HG02623 (cell line): ENCODE results near the gene SIL1.

Source experiments
- ATAC-seq: cut with Tn5 transposase; IDR thresholded peaks from one replicate; pipeline ENCODE4 v1.9.1; 2021; ENCODE audit warnings: moderate library complexity; ENCODE audit not compliant: unreplicated experiment

SIL1 gene

DNA sequence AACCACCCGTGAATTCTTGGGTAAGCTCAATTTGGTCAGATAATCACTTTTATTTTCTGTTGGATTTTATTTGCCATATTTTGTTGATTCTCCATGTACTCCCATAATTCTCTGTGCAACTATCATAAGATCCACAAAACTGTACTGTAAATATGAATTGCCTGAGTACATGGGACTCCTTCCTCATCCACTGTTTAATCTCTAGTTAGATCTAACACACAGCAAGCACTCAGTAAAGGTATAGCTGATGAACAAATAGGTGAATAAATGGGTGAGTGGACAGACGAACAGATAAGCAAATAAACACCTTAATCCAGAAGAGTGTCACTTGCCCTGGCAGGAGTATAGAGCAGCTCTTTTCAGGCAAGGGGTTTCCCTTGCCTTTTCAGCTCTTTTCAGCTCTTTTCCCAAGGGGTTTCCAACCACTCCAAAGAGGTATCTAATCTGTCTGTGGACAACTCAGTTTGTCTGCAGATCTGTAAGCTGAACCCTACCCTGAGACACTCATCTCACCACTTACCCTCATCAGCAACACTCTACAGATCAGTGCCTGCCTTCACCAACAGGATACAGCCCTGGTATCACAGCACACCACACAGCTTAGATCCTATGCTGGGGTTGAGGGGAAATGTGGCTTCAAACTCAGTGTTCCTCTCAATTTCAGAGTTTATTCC lies 51.2 kb downstream of the SIL1 start:
- no peak for ATAC-seq

DNA sequence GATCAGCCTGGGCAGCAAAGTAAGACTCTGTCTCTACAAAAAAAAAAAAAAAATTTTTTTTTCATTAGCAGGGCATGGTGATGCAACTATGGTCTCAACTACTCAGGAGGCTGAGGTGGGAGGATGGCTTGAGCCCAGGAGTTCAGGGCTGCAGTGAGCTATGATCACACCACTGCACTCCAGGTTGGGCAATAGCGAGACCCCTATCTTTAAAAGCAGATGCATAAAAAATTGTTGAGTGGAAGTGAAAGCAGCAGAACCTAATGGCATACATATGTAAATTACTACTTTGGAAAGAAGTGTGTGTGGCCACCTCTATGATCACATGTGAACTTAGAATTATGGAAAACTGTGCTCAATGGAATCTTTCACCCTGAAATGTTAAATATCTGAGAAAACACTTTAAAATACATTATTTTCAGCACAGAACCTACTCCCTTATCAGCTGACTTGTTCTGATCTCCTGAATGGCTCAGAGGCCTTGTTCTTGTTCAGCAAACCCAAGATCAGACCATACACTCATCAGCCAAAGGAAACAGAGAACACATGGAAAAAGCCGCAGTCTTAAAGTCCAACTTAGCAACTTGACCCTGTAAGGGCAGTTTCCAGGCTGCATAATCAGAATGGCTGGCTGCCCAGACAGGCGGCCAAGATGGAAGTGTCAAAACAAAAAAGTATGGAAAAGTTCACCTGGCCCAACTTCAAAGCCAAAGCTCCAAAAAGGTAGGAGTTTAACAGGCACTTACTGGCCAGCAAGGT lies 56.5 kb downstream of the SIL1 start:
- no peak for ATAC-seq

DNA sequence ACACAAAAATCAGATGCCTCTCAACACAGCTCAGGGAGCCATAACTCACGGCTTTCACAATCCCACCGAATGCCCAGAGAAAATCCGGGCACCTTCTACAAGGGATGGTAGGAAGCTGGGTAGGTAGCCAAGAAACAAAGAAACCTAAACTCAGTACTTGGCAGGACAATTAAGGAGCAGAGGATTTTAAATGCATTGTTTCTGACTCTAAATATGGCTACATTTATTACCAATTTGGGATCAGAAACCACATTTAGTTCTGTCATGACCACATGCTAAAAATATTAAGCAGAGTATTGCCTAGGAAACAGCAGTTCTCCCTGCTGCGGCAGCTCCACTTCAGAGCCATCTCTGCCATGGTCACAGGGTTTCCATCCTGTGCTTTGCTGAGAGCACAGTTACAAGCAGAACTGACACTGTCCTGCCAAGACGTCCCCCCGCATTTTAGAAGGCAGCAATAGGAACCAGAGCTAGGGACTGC lies 57.5 kb downstream of the SIL1 start:
- ATAC-seq, result no peak

DNA sequence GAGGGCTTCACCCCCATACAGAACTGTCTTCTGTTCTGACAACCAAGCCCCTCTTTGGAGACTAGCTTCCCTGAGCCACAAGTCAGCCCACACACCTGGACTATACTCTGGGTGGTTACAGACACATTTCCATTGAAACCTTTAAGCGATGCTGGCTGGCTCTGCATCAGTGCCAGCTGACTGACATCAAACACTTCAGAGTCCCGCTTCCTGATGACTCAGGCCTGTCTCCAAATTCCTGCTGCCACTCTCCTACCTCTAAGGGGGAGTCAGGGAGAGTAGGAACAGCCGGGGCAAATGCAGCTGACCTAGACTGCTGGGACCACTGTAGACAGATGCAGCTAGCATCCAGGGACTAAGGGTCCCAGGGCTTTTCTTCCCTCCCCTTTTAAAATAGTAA lies 59.4 kb downstream of the SIL1 start:
- no peak for ATAC-seq

DNA sequence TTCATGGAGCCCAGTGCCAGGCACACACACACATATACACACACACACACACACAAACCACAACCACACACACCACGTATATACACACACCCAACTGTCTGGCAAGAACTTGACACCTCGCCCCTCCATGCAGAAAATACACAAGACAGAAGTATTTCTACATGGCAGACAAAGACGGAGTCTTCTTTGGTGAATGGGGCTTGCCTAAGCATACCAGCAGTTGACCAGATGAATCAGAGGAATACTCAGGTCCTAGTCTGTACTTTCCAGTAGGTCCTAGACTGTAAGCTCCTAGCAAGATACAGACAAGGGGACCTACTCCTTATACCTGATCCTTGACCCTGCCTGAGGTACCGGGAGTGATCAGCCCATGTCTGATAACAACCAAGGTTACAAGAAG lies 60.1 kb downstream of the SIL1 start:
- no peak for ATAC-seq

DNA sequence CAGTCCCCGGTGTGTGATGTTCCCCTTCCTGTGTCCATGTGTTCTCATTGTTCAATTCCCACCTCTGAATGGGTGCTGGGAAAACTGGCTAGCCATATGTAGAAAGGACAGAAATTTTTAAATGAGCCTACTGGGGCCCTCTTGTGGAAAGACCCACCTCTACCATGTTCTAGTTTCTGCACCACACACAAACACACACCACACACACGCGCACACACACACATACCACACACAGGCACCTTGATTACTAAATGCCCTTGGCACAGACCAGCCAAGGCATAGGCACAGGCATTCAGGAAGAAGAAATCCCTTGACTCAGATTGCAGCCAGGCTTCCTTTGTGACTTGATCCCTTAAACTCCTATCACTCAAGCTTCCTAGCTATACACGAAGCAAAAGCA lies 60.5 kb downstream of the SIL1 start:
- ATAC-seq, result no peak

DNA sequence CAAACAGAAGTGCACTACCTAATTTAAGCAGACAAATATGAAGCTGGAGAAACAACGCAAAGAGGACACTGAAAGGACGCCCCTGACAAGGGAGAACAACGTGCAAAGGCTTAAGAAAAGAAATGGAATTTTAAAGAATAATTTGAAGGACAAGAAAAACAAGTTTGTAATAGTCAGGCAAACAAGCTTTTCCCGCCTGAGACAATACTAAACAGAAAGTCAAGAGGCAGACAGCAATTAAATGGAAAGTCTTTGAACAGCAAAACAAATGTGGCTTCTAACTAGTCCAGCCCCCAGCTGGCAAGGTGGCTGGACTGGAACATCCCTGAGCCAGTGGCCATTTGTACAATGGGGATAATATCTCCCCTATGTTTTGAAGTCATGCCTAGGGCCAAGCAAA lies 63.3 kb downstream of the SIL1 start:
- no peak for ATAC-seq

DNA sequence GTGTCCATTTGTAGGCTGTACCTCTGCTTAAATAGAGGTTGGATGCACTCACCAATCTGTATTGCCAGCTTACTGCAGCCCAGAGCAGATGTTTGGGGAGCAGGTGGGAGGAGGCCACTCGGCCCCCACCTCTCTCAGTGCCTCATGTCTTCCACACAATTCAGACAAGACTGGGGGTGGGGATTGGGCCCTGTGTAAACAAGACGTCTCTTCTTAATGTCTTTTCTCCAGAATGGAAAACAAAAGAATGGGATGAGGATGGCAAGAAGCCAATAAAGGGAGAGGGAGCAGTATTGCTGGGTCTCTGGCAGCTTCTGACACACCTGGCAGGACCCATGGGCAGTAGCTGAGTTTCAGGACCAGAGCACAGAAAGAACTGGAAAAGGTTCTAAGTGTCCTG lies 64.9 kb downstream of the SIL1 start:
- no peak for ATAC-seq

DNA sequence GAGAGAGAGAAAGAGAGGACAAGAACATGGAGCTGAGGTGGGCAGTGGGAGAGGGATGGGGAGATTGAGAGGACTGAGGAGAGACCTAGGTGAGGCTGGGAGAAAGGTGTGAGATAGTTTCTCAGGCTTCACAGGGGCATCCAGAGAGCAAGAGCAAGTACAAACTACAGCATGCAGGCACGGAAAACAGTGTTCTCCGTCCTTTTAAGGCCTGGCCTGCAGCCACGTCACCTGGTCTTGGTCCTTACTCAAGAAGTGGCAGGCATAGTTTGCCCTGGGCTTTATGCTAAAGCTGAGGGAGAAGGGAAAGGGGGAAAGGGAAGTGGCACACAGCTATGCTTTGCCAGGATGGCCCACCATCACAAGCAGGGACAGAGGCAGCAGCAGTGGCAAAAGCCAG lies 65.7 kb downstream of the SIL1 start:
- no peak for ATAC-seq

DNA sequence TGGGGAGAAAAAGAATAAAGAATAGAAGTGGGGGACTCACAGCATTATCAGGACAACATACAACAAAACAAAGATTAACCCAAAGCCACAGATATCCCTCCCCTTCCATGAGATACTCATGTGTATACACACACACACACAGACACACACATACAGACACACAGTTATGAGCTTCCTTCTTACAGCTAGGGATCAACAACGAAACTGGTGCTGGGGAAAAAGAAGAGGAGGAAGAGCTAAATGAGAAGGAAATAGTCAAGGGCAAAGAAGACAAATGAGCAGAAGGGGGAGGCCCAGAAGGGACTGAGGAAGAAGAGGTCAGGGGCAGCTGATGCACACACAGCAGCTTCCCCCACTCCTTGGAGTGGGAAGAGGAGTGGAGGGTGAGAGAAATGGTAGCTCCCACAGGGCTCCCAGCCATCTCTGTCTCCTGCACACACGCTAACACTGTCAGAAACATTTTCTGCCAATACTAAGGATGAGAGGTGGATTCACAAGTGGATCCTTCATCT lies 66.2 kb downstream of the SIL1 start:
- no peak for ATAC-seq

DNA sequence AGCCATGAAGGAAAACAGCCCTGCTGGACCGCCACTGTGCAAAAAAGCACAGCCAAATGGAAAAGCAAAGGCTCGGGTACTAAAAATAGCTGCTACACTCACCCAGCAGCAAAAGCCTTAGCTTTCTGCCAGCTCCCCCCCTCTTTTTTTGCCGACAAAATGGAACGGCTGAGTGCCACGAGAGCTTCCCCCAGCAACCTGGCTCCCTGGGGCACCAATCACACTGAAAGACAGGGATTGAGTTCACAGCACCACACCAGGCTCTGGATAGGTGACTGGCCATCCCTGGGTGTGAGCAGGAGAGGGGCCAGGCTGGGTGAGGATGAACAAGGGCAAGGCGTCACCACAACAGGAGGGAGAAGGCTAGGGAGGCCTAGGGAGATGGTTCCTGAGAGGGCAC lies 66.7 kb downstream of the SIL1 start:
- no peak for ATAC-seq

DNA sequence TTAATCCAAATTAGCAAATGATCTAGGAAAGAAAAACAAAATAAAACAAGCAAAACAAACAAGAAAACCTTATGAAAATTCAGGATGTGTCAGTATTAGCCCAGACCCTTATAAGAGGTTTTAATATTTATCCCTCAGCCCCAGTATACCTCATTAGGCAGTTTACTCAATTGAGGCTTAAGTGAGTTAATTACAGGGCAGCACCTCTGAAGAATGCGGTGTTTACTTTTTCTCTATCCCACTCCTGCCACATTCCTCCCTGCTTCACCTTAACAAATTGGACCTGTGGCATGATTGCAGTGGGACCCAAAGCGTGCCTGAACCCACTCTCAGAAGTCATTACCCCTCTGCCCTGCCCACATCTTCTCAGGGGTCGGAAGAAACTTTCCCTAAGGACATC lies 67.1 kb downstream of the SIL1 start:
- no peak for ATAC-seq

DNA sequence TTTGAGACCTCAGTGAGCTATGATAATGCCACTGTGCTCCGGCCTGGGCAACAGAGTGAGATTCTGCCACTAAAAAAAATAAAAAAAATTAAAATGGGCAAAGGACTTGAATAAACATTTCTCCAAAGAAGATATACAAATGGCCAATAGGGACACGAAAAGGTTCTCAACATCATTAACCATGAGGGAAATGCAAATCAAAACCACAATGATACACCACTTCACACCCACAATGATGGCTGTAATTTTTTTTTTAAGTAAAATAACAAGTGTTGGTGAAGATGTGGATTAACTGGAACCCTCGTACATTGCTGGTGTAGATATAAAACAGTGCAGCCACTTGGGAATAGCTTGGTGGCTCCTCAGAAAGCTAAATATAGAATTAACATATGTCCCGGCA lies 68.0 kb downstream of the SIL1 start:
- ATAC-seq, result no peak

DNA sequence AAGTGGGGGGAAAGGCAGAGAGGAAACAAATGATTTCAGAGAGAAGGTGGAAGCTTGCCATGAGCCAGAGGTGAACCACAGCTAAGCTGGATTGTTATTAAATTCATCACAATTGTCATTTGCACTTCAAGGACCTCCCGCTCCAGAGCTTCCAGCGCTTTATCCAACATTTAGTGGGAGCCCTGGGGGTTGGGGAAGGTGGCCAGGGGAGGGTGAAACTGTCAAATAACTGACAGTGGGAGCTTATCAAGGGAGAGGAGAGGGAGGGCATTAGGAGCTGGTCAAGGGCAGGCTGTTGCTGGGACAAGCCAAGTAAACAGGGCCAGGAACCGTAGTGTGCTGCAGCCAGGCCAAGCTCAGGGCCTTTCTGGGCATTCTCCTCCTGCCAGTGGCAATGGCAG lies 71.5 kb downstream of the SIL1 start:
- no peak for ATAC-seq

DNA sequence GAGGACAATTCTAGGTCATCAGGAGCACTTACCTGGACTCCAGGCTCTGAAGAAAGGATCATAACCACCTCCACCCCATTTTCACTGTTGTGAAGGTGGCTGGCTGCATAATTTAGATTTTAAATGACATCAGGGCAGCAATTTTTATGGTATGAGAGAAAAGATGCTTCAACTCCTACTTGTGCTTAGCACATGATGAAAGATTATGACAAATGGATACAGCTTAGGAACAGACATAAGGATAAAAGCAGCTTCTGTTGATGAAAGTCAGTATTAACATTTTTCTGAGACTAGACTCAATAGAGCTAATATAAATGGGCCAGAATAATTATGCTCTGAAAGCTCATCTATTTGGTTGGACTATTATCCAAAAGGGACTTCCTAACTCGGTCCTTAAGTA lies 72.2 kb downstream of the SIL1 start:
- no peak for ATAC-seq

DNA sequence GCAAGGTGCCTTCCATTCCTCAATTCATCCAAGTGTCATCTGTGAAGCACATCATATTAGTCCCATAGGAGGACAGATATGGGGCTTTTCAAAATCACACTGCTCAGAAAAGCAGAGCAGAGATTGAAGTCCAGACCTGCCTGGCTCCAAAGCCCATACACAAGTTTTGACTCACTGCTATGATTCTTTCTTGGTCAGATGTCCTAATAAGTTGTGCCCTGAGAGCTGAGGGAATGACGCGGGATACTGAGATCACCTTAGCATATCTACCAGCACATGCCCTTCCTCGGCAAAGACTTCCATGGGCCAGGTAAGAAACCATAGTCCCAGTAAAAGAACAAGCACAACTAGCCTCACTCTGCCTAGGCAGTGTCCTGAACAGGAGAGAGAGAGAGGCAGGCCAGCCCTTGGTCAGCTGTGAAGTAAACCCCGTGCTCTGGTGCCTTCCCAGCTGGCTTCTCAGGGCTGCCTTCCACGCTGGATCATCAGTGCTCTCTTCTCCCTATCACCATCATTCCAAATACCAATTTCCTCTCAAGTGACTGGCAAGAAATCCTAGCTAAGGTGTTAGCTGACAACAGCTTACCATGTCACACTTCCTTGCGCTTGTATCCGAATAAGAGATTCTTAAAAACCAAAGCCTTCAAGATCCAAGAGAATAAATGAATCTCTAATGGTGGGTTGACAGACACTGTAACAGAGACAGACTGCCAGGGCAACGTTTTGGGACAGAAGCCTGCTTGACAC lies 73.2 kb downstream of the SIL1 start:
- ATAC-seq, result no peak

DNA sequence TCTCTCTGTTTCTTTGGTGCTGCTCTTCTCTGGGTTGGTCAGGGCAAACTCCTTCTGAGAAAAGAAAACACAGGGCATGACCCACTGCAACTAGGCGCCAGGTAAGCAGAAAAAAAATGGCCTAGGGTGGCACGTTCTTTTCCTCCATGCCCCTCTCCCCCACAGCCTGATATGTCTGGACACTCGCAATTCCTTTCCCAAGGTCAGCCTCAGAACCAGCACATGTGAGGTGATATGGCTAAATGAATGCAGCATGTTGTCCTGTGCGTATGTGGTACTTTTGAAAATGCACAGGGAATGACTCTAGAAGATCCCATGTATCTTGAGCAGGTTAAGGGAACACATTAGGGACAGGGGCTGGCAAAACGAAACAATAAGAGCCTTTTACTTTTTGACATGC lies 77.0 kb downstream of the SIL1 start:
- no peak for ATAC-seq

DNA sequence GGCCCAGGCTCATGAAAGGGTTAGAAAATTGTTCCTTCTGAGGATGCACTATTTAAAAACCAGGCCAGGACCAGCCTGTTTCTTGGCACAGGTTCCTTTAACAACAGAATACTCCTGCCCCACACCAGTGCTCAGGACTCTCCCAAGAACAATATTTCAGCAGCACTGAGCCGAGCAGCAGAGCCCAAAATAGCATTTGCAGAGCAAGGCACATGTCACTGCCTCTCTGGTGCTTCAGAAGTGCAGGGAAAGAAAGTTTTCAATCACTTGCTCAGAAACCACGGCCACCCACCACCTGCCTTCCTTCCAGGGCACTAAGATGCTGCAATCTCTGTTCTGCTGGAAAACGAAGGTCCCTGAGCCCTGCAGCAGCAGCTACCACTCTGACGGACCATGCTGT lies 77.6 kb downstream of the SIL1 start:
- ATAC-seq, result no peak

DNA sequence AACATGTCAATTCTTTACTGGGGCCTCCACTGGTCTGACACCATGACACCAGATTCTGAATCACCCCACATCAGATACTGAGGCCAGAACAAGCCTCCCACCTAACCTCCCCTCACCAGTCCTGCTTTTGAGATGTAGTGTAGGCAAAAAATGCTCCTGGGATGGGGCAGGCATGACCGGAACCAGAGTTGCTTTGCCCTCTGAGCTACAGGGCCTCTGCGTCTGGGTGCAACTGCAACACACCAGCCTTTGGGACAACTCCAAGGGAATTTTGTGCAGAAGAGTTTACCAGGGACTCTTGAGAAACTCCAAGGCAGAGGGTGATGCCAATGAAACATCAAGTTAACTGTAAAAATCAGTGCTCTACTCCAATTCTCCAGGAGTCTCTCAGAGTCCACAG lies 79.4 kb downstream of the SIL1 start:
- ATAC-seq, result no peak

DNA sequence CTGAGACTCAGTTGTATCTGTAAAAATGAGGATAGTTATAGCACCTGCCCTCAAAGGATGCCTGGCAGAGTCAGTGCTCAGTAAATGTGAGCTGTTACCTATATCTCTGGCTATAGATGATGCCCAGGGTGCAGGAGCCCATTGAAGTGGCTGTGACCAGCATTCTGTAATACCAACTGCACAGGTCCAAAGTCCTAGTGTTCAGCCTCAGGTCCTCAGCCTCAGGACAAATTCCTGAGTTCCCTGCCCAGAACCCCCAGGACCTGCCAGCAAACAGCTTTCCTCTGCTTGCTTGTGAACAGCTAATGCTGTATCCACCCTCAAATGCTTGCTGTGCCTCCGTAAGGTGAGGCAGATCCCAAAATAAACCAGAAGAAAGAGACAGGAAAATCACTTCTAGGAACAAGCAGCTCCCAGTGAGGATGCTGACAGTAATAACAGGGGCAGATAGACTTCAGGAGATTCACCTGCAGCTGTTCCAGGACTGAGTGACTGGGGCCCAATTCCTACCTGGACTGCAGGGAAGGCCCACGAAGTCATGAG lies 80.8 kb downstream of the SIL1 start:
- no peak for ATAC-seq

DNA sequence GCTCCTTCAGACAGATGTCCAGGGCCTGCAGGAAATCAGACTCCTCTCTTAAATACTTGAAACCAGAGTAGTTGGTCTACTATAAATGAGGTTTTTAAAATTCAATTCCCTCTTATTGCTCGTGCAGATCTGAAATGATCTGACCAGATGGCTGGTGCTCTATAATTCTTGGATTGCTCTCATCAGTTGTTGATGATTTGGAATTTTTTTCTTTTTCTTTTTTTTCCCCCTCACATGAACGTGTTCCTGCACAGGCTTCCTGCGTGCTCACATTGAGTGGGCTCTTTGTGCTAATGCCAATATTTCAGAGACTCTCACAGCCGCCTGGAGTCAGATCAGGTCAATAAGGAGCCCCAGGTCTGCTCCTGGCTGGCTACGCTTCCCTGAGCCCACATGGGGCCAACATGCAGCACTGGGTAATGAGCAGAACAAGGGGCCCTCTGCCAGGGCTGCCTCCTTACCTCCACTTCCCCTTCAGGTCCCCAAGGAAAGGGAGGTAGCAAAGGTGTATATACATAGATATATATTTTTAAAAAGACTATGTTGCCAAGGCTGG lies 82.0 kb downstream of the SIL1 start:
- no peak for ATAC-seq
